GM18870 (cell line): ENCODE data around the gene HYAL3.
"Not testable (repeated sequence)": the region's sequence is repeated elsewhere in the genome, so short reads cannot be mapped to it uniquely, and the experiment has no call there.

Experiments used
- ATAC-seq: cut with Tn5 transposase; IDR thresholded peaks from one replicate; pipeline ENCODE4 v1.9.1; 2021; ENCODE audit warnings: moderate library complexity; ENCODE audit not compliant: unreplicated experiment

HYAL3 gene

DNA sequence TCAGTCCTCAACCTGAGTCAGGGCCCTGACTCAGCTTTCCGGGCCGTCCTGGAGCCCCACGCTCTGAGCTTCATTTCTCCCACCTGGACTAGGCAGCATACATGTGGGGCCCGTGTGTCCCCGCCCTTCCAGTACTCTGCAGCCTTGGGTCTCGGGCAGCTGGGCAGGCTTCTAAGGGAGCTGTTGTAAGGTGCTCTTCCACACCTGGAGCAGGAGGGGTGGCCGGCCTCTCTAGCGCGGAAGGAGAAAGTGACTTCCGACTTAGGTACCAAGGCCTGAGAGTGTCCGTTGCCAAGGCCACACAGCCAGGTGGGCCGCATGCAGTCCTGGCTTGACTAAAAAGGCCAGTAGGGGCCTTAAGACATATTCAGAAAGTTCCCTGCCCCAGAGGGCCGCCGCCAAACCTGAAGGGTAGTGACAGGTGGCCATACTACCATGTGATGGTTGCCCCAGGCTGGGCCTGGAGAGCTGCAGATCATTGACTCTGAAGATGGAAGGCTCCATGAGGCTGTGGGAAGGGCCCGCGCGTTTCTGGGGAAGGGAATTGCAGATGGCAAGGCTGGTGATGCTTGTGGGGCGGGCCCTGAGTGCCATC lies 39.7 kb downstream of the HYAL3 start:
- no peak for ATAC-seq

DNA sequence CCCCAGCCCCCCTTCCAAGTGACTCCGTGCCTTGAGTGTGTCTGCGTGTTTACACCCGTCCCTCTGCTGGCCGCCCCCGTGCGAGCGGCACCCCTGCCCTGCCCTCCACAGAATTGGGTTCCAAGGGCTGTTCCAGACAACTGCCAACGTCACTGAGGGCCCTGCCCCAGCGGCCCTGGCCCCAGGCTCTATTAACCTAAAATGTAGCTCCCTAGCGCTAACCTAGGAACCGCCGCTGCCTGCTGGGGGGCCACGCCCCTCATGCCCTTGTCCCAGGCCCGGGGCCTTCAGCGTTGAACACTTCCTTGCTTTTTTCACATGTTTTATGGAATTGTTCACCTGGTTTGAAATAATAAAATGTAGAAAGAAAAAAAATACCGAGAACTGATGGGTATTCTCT lies 40.2 kb downstream of the HYAL3 start:
- no peak for ATAC-seq

DNA sequence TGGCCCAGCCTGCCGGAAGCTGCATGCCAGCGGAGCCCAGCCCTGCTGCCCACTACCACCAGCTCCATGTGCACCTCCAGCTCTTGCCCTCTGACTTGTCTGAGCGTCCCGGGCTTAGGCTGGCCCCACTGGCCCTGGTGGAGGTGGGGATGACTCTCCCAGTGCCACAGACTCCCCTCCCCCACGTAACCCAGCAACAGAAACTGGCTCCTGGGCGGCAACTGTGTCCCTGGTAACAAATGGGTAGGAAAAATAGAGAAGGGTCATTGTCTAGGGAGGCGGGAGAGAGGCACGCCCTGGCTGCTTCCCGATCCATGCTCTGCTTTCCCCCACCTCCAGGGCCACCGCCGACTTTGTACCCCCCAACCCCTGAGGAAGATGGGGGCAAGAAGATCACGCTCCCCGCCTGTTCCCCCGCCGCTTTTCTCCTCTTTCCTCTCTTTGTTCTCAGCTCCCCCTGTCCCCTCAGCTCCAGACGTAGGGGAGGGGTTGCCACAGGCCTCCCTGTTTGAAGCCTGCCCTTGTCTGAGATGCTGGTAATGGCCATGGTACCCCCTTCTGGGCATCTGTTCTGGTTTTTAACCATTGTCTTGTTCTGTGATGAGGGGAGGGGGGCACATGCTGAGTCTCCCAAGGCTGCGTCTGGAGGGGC lies 41.0 kb downstream of the HYAL3 start:
- ATAC-seq, result no peak

DNA sequence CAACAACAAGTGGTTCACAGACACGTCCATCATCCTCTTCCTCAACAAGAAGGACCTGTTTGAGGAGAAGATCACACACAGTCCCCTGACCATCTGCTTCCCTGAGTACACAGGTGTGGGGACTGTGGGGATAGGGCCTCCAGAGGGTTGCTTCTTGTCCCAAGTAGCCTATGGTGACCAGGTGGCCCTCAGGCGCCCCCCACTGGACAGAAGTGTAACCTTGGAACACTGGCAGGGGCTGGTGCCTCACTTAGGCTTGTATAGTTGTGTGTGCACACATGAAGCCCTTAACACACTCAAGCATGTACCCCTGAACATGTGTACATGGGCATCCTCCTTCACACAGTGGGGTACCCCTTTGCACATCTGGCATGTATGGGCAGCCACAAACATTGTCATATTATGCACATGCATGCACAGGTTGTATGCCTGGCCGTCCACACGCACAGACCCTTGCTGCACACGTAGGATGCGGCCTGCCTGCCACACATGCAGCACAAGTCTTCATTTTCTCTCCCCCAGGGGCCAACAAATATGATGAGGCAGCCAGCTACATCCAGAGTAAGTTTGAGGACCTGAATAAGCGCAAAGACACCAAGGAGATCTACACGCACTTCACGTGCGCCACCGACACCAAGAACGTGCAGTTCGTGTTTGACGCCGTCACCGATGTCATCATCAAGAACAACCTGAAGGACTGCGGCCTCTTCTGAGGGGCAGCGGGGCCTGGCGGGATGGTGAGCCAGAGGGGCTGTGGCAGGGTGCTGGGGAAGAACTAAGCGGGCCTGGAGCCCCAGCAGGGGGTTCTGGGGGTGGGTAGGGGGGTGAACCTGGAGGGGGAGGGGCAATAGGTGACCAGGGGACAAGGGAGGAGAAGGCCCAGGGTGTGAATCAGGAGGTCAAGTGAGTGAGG lies 42.0 kb downstream of the HYAL3 start:
- ATAC-seq, result no peak

DNA sequence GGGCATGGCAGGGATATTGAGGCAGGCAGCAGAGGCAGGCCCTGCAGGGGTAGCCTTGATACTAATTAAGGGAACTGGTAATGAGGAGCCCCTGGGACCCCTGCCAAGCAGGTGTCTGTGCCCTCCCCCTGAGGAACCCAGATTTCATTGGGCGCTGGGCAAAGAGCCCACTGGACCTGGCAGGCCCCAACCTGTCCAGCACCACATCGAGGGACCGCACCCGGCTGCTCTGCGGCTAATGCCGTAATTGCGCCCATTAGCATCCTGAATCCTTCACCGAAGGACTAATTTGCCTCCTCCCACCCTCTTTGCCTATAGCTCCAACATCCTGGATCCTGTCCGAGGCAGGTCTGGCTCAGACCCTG lies 44.0 kb downstream of the HYAL3 start:
- ATAC-seq, result no peak

DNA sequence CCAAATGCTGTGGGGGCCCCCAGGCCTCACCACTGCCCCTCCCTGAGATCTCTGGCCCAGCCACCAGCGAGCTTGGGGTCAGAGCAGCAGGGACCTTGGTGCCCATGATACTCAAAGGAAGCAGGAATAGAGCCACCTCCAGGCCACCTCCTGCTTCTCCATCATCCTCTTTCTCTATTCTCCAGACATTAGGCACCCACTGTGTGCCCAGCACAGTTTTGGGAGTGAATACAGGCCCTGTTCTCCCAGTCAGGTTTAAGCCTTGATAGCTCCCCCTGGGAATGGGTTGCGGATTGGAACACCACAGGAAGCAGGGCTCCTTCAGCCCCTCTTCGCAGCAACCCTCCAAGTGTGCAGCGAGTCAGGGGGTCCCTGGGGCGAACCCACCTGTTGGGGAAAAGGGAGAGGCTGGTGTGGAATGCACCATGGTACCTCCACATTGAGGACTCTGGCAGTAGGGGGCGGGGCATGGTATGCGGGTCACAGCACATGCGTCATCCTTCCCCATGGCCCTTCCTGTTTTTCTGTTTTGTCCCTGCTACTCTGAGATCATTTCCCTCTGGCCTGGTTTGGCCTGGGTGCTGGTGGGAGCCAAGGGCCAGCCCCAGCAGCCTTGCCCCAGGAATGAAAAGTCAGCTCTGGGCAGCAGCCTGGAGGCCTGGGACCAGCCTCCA lies 44.5 kb downstream of the HYAL3 start:
- no peak for ATAC-seq

DNA sequence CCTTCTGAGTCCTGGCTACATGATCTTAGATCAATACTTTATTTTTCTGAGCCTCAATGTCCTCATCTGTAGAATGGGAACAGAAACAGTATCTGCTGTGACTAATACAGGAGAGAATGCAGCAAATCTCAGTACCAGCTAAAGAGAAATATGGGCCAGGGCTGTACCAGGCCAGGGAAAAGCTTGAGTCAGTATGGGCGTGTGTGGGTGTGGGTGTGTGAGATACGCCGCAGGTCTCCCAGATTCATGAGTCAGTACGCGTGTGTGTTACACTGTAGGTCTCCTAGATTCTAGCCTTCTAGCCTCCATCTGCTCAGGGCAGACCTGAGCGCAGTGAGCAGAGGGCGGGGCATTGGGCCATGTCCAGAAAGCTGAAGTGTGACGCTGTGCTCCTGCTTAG lies 48.0 kb downstream of the HYAL3 start:
- ATAC-seq, result no peak

DNA sequence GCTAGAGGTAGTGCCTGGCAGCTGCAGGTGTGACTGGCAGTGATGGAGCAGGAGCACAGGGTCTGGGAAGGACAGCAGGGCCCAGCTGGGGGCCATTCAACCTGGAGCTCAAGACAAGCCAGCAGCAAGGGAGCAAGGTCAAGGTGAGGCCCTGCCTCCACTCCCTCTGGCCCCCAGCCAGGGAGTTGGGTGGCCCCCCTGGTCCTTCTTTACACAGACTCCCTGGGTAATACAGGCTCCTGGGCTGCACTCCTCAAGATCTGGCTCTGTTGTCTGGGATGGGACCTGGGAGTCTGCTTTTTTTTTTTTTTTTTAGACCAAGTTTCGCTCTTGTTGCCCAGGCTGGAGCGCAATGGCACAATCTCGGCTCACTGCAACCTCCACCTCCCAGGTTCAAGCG lies 48.7 kb downstream of the HYAL3 start:
- no peak for ATAC-seq

DNA sequence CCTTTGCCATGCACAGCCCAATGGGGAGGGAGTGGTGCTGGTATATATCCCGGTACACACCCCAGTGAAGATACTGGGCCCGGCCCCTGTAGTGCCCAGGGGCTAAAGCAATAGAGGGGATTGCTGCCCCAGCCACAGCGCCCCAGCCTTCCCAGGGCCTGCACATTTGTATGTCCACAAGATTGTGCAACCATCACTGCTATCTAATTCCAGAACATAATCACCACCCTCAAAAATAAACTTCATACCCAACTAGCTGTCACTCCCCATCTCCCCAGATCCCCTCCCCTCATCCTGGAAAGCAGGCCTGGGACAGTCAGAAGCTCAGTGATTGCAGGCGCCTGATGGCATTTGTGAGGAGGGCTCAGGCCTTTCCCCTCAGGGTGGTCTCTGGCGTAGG lies 49.7 kb downstream of the HYAL3 start:
- no peak for ATAC-seq

DNA sequence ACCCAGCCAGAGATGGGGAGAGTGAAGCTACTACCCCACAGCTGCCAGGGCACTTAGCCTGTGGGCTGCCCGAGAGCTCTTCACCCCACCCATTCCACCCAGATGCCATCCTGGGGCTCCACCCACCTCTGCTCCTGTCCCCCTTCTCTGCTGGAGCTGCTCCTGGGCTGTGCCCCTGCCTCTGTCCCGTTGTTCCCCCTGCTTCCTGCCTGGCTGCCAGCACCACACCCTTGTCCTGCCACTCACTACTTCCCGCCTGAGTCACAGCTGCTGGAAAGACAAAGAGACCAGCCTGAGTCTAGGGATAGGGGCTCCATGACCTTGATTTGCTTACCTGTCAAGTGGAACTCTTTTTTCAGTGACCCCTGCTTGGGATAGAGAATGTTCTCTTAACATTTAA lies 50.8 kb downstream of the HYAL3 start:
- no peak for ATAC-seq

DNA sequence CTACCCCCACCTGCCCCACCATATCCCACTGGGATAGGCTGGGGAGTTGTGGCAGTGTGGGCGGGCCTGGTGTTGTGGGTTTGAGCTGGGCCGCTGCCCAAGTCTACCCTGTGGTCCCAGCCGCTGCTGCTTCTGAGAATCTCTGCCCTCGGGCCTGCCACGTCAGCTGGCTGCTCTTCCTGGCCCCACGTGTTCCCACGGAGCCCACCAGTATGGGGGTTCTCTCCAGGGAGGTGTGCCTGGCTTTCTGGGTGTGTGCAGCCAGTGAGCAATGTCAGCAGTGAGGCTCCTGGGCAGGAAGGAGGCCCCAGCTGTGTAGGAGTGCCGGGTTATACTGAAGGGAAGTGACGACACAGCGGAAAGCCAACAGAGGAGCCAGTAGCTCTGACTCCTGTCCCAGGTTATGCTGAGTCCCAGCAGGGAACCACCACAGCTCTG lies 52.7 kb downstream of the HYAL3 start:
- no peak for ATAC-seq

DNA sequence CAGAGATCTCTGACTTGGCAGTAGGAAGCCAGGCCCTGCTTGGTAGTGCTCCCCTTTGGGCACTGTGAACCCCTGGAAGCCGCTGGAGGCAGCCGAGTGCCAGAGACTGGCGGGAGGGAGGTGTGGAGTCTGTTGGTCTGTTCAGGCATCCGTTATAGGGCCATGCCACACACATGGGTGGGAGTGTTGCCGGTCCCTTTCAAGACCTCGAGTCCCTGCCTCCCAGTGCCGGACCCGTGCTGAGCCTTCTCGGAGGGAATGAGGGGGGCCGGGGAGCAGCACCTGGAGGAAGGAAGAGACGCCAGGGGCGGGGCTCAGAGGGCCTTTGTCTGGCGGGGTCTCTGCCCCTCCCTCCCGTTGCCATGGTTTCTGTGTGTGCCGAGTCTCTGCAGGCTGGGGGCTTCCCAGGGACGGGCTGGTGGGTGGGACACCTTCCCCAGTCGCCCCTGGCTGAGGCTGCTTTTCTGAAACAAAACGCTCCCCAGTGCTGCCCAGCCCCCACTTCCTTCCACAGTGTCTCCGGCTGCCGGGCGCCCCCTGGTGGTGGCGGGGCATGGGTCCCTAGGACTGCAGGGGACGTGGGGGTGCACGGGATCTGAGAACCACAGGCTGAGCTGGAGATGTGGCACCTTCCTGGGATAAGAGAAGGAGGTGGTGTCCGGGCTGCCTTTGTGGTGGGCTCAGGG lies 53.2 kb downstream of the HYAL3 start:
- no peak for ATAC-seq

DNA sequence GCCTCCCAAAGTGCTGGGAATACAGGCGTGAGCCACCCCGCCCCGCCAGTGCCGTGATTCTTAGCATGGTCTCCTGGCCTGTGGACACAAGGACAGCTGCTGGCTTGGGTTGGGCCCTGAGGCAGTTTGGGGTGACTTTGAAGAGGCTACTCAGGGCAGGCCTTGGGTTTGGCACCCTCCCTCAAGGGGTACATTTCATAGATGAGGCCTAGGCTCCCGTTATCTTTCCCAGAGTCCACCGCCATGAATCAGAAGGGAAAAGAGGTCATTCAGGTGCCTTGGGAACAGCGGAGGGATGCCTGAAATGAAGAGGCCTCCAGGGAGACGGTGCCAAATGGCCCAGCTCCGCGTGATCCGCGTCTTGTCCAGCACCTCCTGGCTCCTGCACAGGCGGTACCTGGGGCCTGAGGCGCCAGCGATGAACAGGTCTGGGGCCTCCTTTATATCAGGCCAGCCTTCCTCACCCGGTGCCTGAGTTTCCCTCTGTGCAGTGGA lies 53.9 kb downstream of the HYAL3 start:
- ATAC-seq, result no peak

DNA sequence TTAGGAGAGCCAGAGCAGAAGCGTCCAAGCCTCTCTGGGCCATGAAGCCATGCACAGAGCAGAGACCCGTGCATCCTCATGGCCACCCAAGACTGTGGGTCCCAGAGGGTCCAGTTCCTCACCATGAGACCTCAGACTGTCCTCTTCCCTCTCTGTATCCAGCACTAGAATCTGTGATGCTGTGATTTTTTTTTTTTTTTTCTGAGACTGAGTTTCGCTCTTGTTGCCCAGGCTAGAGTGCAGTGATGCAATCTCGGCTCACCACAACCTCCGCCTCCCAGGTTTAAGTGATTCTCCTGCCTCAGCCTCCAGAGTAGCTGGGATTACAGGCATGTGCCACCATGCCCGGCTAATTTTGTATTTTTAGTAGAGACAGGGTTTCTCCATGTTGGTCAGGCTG lies 54.4 kb downstream of the HYAL3 start:
- ATAC-seq, result not testable (repeated sequence)

DNA sequence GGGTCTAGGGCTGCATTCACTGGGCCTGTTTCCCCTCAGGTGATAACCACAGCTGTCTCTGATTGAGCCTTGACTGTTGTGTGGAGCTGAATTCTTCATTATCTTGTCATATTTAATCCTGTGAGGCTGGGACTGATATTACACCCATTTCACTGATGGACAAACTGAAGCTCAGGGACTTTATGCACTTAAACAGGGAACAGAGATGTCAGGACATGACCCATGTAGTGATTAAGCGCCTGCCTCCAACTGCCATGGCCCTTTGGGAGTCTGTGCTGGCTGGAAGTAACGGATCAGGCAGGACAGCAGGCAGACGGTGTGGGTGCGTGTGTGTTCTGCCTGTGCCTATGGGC lies 55.7 kb downstream of the HYAL3 start:
- no peak for ATAC-seq

DNA sequence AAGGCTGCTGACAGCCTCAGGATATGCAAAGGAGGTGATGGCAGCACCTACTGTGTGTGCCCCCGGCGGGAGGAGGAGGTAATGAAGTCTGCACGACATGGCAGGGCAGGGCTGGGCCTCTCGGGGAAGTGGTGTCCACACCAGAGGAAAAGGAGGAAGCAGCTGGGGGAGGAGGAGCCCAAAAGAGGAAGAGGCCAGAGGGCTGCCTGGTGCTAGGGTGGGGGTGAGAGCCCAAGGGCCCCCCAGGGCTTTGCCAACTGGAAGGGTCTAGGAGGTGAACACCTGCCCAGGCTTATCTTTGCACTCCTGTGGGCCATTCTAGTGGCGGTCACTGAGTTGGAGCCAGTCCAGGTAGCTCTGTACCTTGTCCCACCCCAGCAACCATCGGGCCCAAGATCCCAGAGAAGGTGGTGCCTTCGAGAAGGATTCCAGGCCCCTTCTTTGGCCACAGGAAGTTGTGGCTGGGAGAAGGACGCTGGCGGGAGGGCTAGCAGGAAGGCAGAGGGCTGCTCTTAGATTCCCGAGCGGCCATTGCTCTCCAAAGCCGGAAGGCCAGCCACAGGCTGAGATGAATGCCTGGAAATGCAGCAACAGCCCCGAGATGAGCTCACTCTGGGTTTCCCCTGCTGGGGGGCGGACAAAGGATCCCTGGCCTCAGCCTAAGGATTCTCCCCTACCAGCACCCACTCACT lies 56.2 kb downstream of the HYAL3 start:
- ATAC-seq, result no peak
